ENCODE measurements around the gene FLAD1. TPM values are rescaled to one million over a fixed set of nuclear protein-coding genes. Genes with fewer than 3 reads are reported as not detected.

FLAD1 gene
- total RNA-seq, 1 donor from 2014 or later = 37.9 TPM

- DNase-seq (ENCODE audit: low spot score) = no peak
Observed at GRCh38 chr1:155034318-155035208, 51.4 kb downstream of the FLAD1 start.

GRCh38 chr1:155035936-155036335, 52.8 kb downstream of the FLAD1 start:
- no peak for DNase-seq (ENCODE audit: low spot score)

GRCh38 chr1:155037043-155037442, 53.9 kb downstream of the FLAD1 start:
- DNase-seq (ENCODE audit: low spot score) = no peak

- DNase-seq (ENCODE audit: low spot score) = no peak
Observed at GRCh38 chr1:155037851-155038441, 54.8 kb downstream of the FLAD1 start.

- peak; percentile 63 for DNase-seq (ENCODE audit: low spot score)
Observed at GRCh38 chr1:155038602-155039307, 55.6 kb downstream of the FLAD1 start.

GRCh38 chr1:155039308-155039669, 56.1 kb downstream of the FLAD1 start:
- DNase-seq (ENCODE audit: low spot score) = no peak

GRCh38 chr1:155040358-155041093, 57.4 kb downstream of the FLAD1 start:
- DNase-seq (ENCODE audit: low spot score) = no peak

Other genes starting within 250 kb of the FLAD1 start
- gene KCNN3, start 113.1 kb upstream of the FLAD1 start, total RNA-seq = 3.9 TPM
- 33.0 TPM for gene PMVK, start 46.6 kb upstream of the FLAD1 start, total RNA-seq
- gene PBXIP1, start 27.2 kb upstream of the FLAD1 start, total RNA-seq = 208 TPM
- gene PYGO2, start 21.6 kb upstream of the FLAD1 start, total RNA-seq = 54.5 TPM
- gene SHC1, start 12.6 kb upstream of the FLAD1 start, total RNA-seq = 123 TPM
- gene CKS1B, start 8.7 kb upstream of the FLAD1 start, total RNA-seq = 27.1 TPM
- gene LENEP, start 10.2 kb downstream of the FLAD1 start, total RNA-seq = not detected
- gene ZBTB7B, start 19.5 kb downstream of the FLAD1 start, total RNA-seq = 122 TPM
- 1.0 TPM for gene DCST2, start 50.4 kb downstream of the FLAD1 start, total RNA-seq
- gene DCST1, start 50.5 kb downstream of the FLAD1 start, total RNA-seq = not detected
- 146 TPM for gene ADAM15, start 68.0 kb downstream of the FLAD1 start, total RNA-seq
- gene EFNA4, start 80.4 kb downstream of the FLAD1 start, total RNA-seq = 12.8 TPM
- 2.7 TPM for gene EFNA3, start 95.5 kb downstream of the FLAD1 start, total RNA-seq
- 100.0 TPM for gene EFNA1, start 144.5 kb downstream of the FLAD1 start, total RNA-seq
- gene SLC50A1, start 152.5 kb downstream of the FLAD1 start, total RNA-seq = 54.7 TPM
- gene DPM3, start 157.2 kb downstream of the FLAD1 start, total RNA-seq = 130 TPM
- 158 TPM for gene KRTCAP2, start 190.0 kb downstream of the FLAD1 start, total RNA-seq
- gene TRIM46, start 190.5 kb downstream of the FLAD1 start, total RNA-seq = 0.83 TPM
- gene THBS3, start 224.6 kb downstream of the FLAD1 start, total RNA-seq = 43.1 TPM
- gene MTX1, start 225.4 kb downstream of the FLAD1 start, total RNA-seq = 31.3 TPM